ENCODE results near the gene PCDH18.
"Not testable (repeated sequence)": the region's sequence is repeated elsewhere in the genome, so short reads cannot be mapped to it uniquely, and the experiment has no call there.

Gene PCDH18

GRCh38 chr4:137535718-137536117, 3.4 kb upstream of the PCDH18 start:
- DNase-seq (ENCODE audit: low spot score in 2 of 2) (no peak), ATAC-seq (no peak)
- no peak overlapping the region for H3K4me3 Mint-ChIP-seq
- peaks cover 7% of the 10 kb centered on the region for H3K9me3 Mint-ChIP-seq
- no peaks in the 10 kb centered on the region for H3K4me1 Mint-ChIP-seq
- H3K36me3 Mint-ChIP-seq, result no peaks in the 10 kb centered on the region
- H3K27ac Mint-ChIP-seq, result no peak overlapping the region

DNA sequence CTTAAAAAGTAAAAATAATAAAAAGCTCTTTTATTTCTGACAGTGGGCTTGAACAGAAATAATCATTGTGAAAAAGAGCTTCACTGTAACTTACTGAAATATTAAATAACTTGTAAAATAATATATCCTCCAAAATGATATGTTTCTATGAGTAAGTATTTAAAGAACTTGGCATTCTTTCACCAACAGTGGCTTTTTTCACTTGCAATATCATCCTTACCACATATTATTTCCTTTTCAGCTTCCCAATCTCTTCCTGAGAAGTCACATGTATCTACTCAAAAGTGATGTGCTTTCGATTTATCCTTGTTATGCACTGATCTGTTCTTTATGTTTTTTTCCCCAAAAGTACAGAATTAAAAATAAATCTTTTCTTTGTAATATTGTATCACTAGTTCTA, 2.2 kb upstream of the PCDH18 start:
- no peaks in the 10 kb centered on the region for H3K4me1 Mint-ChIP-seq
- no peak for ATAC-seq
- no peak for DNase-seq (ENCODE audit: low spot score in 2 of 2)
- no peak overlapping the region for H3K27ac Mint-ChIP-seq
- H3K4me3 Mint-ChIP-seq, result no peak overlapping the region
- H3K36me3 Mint-ChIP-seq, result no peaks in the 10 kb centered on the region
- H3K9me3 Mint-ChIP-seq, result peaks cover 8% of the 10 kb centered on the region

- no peak for ATAC-seq
- Mint-ChIP-seq H3K27ac (no peak overlapping the region), H3K9me3 (peaks cover 10% of the 10 kb centered on the region)
These were observed 1.6 kb upstream of the PCDH18 start for GRCh38 chr4:137533855-137534254.

DNA sequence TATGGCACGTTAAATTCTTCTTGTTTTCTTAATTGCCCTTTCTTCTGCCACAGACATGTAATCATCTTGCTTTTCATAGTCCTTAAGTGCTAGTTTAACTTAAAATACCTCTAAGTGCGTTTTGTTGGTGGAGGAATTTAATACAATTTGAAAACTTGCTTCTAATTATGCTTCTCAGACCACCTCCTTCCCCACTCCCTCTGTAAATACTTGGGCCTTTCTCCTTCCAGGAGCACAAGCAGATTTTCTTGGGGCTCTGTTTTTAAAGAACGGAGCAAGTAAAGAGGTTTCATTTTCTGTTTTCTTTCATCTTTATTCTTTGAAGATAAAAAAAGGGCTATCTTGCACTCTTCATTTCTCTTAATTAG, 559 bp upstream of the PCDH18 start:
- Mint-ChIP-seq H3K4me3 (no peak overlapping the region), H3K27ac (no peak overlapping the region), H3K9me3 (peaks cover 10% of the 10 kb centered on the region), H3K36me3 (no peaks in the 10 kb centered on the region), H3K4me1 (no peaks in the 10 kb centered on the region)
- ATAC-seq (no peak), DNase-seq (ENCODE audit: low spot score in 2 of 2) (no peak)

More at GRCh38 chr4:137533855-137534254, 1.6 kb upstream of the PCDH18 start:
- Mint-ChIP-seq H3K4me1 (no peaks in the 10 kb centered on the region), H3K36me3 (no peaks in the 10 kb centered on the region), H3K4me3 (no peak overlapping the region)
- DNase-seq (ENCODE audit: low spot score in 2 of 2), result no peak

DNA sequence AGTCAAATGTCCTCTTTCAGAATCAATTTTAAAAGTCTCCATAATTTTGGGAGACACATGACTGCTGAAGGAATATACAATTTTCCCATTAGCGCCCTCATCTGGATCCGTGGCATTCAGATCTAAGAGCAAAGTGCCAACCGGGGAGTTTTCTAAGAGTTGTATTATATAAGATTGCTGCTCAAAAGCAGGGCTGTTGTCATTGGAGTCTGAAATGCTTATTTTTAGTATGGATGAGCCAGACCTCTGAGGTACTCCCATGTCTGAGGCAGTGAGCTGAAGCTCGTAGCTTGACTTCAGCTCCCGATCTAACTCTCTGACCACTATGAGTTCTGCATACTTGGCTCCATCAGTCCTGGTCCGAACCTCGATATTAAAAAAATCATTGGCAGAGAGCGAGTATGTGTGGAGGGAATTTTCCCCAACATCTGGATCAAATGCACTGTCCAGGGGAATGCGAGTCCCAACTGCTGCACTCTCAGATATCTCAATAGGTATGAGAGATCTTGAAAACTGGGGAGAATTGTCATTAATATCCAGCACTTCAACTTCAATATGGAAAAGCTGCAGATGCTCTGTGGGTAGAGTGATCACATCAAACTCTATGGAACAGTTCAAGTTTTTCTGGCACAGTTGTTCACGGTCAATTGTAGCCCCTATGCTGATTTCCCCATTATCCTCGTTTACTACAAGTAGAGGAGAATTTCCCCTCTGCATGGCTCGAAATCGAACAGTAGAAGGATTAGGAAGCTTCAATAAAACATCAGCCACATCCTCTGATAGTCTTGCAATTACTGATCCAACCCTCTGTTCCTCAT, 917 bp downstream of the PCDH18 start:
- H3K9me3 Mint-ChIP-seq, result peaks cover 5% of the 10 kb centered on the region
- ATAC-seq, result no peak

GRCh38 chr4:137530176-137530575, 2.1 kb downstream of the PCDH18 start:
- Mint-ChIP-seq H3K4me3 (no peak overlapping the region), H3K27ac (no peak overlapping the region), H3K4me1 (no peaks in the 10 kb centered on the region), H3K36me3 (no peaks in the 10 kb centered on the region), H3K9me3 (peaks cover 5% of the 10 kb centered on the region)
- ATAC-seq (no peak), DNase-seq (ENCODE audit: low spot score in 2 of 2) (no peak)

More for the DNA sequence above, 917 bp downstream of the PCDH18 start:
- Mint-ChIP-seq H3K36me3 (no peaks in the 10 kb centered on the region), H3K4me3 (no peak overlapping the region), H3K4me1 (no peaks in the 10 kb centered on the region), H3K27ac (no peak overlapping the region)
- DNase-seq (ENCODE audit: low spot score in 2 of 2), result no peak

DNA sequence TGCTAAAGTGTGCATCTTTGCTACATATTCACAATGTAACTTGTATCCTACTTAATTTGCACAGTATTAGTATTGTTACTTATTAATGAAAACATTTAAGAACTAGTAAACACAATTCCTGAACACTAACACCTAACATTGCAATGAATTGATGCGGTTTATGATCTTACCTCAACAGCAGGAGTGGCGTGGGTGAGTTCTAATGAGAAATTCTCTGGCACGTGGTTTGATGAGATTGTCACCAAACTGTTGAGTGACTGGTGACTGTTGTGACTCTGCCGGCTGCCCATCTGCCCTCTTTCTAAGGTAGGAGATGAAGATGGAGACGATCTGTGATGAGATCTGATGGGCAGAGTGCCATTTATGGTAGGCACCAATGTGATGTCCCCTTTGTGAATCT, 2.9 kb downstream of the PCDH18 start:
- ATAC-seq (no peak), DNase-seq (ENCODE audit: low spot score in 2 of 2) (no peak)
- H3K4me1 Mint-ChIP-seq, result no peaks in the 10 kb centered on the region
- no peak overlapping the region for H3K27ac Mint-ChIP-seq
- no peaks in the 10 kb centered on the region for H3K36me3 Mint-ChIP-seq
- peaks cover 9% of the 10 kb centered on the region for H3K9me3 Mint-ChIP-seq
- no peak overlapping the region for H3K4me3 Mint-ChIP-seq

GRCh38 chr4:137528673-137529072, 3.6 kb downstream of the PCDH18 start:
- ATAC-seq (no peak), DNase-seq (ENCODE audit: low spot score in 2 of 2) (no peak)
- H3K4me1 Mint-ChIP-seq, result no peaks in the 10 kb centered on the region
- peaks cover 11% of the 10 kb centered on the region for H3K9me3 Mint-ChIP-seq
- no peaks in the 10 kb centered on the region for H3K36me3 Mint-ChIP-seq
- no peak overlapping the region for H3K4me3 Mint-ChIP-seq
- no peak overlapping the region for H3K27ac Mint-ChIP-seq

DNA sequence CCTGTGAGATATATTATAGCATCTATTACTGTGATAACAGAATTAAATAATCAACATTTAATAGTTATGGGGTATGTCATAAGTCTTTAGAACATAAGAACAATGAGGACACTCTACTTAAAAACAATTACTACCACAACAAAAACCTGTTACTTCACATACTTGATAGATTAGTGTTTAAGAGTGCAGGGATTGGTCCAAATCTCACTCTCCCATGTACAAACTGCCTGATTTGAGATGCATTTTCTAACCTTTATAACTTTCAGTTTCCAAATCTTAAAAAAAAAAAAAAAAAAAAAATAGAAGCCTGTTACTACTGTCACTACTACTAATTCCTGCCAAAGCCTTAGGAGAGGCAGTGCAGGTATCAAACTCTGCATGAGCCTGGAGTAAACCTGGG, 5.6 kb downstream of the PCDH18 start:
- Mint-ChIP-seq H3K36me3 (no peaks in the 10 kb centered on the region), H3K27ac (no peak overlapping the region), H3K4me3 (no peak overlapping the region), H3K9me3 (peaks cover 9% of the 10 kb centered on the region), H3K4me1 (no peaks in the 10 kb centered on the region)
- DNase-seq (ENCODE audit: low spot score in 2 of 2) (no peak), ATAC-seq (no peak)

- DNase-seq (ENCODE audit: low spot score in 2 of 2), result no peak
These were observed 7.4 kb downstream of the PCDH18 start for GRCh38 chr4:137524725-137525369.

DNA sequence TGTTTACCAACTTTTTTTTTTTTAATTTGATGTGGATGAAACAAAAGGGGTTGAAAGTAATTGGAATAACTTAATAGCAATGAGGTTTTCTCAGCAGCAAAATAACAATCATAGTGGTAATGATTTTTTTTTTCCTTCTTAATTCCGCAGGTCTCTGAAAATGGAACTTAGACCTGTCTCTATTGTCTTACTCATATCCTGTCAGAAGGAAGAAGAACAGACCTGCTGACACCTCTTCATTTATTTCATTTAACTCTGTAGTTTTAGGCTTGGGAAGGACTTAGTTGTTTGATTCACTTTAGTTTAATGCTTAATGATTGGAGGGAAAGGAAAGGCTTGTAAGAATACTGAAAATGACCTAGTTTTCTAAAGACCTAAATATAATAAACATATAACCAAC, 9.0 kb downstream of the PCDH18 start:
- no peak overlapping the region for H3K27ac Mint-ChIP-seq
- H3K4me1 Mint-ChIP-seq, result no peaks in the 10 kb centered on the region
- DNase-seq (ENCODE audit: low spot score in 2 of 2), result no peak
- ATAC-seq, result no peak
- H3K9me3 Mint-ChIP-seq, result peaks cover 11% of the 10 kb centered on the region
- H3K4me3 Mint-ChIP-seq, result no peak overlapping the region
- H3K36me3 Mint-ChIP-seq, result no peaks in the 10 kb centered on the region

More at GRCh38 chr4:137524725-137525369, 7.4 kb downstream of the PCDH18 start:
- H3K4me3 Mint-ChIP-seq, result no peak overlapping the region
- ATAC-seq, result no peak
- peaks cover 9% of the 10 kb centered on the region for H3K9me3 Mint-ChIP-seq
- no peaks in the 10 kb centered on the region for H3K36me3 Mint-ChIP-seq
- H3K4me1 Mint-ChIP-seq, result no peaks in the 10 kb centered on the region
- no peak overlapping the region for H3K27ac Mint-ChIP-seq

- DNase-seq (ENCODE audit: low spot score in 2 of 2) (no peak), ATAC-seq (no peak)
- H3K4me1 Mint-ChIP-seq, result no peaks in the 10 kb centered on the region
- H3K36me3 Mint-ChIP-seq, result no peaks in the 10 kb centered on the region
- H3K27ac Mint-ChIP-seq, result no peak overlapping the region
- no peak overlapping the region for H3K4me3 Mint-ChIP-seq
- peaks cover 11% of the 10 kb centered on the region for H3K9me3 Mint-ChIP-seq
These were observed 11.2 kb downstream of the PCDH18 start for GRCh38 chr4:137521053-137521452.

DNA sequence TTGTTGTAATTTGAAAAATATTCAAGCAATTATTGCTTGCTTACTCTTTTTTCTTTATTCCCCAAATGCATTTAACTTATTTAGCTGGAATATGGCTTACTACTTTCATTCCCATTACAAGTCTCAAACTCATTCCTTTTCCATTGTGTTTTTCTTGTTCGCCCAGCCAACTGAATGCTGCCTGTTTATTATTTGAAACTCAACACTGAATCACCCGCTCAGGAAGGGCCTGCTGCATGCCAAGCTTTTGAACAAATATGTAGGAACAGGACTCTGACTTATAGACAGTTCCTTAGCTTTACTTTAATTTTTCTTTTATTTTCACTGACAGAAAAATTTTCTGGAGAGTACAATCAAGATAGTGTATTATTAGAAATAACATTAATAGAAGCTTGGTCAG, 12.9 kb downstream of the PCDH18 start:
- Mint-ChIP-seq H3K9me3 (peaks cover 7% of the 10 kb centered on the region), H3K36me3 (no peaks in the 10 kb centered on the region), H3K4me1 (no peaks in the 10 kb centered on the region), H3K4me3 (no peak overlapping the region), H3K27ac (no peak overlapping the region)
- DNase-seq (ENCODE audit: low spot score in 2 of 2), result no peak
- no peak for ATAC-seq

GRCh38 chr4:137517323-137517722, 15.0 kb downstream of the PCDH18 start:
- not testable (repeated sequence) for H3K27ac Mint-ChIP-seq; H3K4me3 Mint-ChIP-seq; H3K4me1 Mint-ChIP-seq; H3K36me3 Mint-ChIP-seq; ATAC-seq; DNase-seq (ENCODE audit: low spot score in 2 of 2)
- H3K9me3 Mint-ChIP-seq, result peaks cover 10% of the 10 kb centered on the region

DNA sequence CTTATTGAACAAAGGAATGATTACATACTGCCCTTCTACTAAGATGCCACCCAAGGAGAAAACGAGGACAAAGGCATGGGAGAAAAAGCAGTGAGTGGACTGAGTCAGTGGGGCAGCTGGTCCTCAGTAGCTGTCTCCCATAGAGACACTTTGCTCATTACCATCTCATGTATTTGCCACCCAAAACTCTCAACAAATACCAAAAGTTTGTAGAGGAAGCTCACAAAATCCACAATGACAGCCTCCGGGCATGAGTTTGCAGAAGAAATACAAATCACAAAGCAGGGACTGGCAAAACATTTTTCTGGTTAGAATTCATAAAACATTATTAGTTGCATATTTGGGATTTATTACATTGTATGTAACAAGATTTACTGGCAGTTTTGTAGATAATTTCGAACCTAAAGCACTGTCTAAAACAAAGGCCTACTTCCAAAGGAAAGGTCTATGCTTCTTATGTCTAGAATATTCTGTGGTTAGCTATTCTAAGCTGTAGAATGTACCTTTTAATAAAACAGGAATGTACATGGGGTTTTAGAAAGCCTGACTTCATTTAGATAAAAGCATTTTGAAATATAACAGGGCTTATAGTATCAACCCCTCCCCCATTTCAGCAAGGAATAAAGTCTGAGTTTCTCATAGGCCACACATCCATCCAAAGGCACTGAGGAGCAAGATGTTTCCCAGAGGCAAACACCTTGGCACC, 17.7 kb downstream of the PCDH18 start:
- H3K27ac Mint-ChIP-seq, result no peak overlapping the region
- H3K4me3 Mint-ChIP-seq, result no peak overlapping the region
- no peaks in the 10 kb centered on the region for H3K36me3 Mint-ChIP-seq
- H3K9me3 Mint-ChIP-seq, result peaks cover 13% of the 10 kb centered on the region
- no peaks in the 10 kb centered on the region for H3K4me1 Mint-ChIP-seq
- ATAC-seq (no peak), DNase-seq (ENCODE audit: low spot score in 2 of 2) (no peak)

All from stimulated activated effector memory CD8-positive, alpha-beta T cell treated with anti-CD3 and anti-CD28 coated beads, Interleukin-12 subunit alpha, Interleukin-12 subunit beta, amount 100 ng/mL, for 72 hours (primary cell).